HG03108 (cell line): ENCODE data around the gene CAPZA2.
"Not testable (repeated sequence)": the region's sequence is repeated elsewhere in the genome, so short reads cannot be mapped to it uniquely, and the experiment has no call there.

ENCODE experiments used
- ATAC-seq: cut with Tn5 transposase; IDR thresholded peaks from one replicate; pipeline ENCODE4 v1.9.1; 2021; ENCODE audit warnings: moderate library complexity; ENCODE audit not compliant: unreplicated experiment

CAPZA2 gene

GRCh38 chr7:116862234-116862950, at the start of gene CAPZA2:
Gene CAPZA2, plus strand, starts transcription at chr7:116862587. Its CDS starts 25 bp downstream, at chr7:116862612.
- ATAC-seq = peak; percentile 89

GRCh38 chr7:116812860-116813259, 49.5 kb upstream of the CAPZA2 start:
- ATAC-seq = no peak

GRCh38 chr7:116813371-116813770, 49.0 kb upstream of the CAPZA2 start:
- not testable (repeated sequence) for ATAC-seq

DNA sequence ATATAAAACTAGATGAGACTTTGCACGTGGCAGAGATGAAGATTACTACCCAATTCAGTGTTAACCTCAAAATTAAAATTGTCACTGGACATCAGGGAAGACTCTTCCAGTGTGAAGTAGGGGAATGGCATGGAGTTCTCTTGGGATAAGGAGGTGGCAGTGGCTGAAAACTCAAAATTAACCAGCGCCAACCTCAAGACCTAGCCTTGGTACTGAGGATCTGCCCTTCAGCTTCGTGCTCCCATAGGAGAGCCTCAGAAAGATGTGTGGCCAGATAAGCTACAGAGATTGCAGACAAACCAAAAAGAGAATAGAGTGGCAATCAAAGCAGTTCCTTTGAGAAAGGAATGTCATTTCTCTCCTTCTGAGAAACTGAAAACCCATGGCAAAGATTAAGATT, 47.3 kb upstream of the CAPZA2 start:
- ATAC-seq = no peak

GRCh38 chr7:116820149-116820548, 42.2 kb upstream of the CAPZA2 start:
- ATAC-seq = no peak

DNA sequence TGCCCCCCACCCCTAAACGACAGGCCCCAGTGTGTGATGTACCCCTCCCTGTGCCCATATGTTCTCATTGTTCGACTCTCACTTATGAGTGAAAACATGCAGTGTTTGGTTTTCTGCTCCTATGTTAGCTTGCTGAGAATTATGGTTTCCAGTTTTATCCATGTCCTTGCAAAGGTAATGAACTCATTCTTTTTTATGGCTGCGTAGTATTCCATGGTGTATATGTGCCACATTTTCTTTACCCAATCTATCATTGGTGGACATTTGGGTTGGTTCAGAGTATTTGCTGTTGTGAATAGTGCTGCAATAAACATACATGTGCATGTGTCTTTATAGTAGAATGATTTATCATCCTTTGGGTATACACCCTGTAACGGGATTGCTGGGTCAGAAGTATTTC, 40.7 kb upstream of the CAPZA2 start:
- not testable (repeated sequence) for ATAC-seq

DNA sequence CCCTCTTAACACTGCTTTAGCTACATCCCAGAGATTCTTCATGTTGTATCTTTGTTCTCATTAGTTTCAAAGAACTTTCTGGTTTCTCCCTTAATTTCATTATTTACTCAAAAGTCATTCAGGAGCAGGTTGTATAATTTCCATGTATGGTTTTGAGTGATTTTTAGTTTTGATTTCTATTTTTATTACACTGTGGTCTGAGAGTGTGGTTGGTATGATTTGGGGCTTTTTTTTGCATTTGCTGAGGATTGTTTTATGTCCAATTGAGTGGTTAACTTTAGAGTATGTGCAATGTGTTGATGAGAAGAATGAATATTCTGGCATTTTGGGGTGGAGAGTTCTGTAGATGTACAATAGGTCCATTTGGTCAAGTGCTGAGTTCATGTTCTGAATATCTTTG, 37.9 kb upstream of the CAPZA2 start:
- ATAC-seq = no peak

DNA sequence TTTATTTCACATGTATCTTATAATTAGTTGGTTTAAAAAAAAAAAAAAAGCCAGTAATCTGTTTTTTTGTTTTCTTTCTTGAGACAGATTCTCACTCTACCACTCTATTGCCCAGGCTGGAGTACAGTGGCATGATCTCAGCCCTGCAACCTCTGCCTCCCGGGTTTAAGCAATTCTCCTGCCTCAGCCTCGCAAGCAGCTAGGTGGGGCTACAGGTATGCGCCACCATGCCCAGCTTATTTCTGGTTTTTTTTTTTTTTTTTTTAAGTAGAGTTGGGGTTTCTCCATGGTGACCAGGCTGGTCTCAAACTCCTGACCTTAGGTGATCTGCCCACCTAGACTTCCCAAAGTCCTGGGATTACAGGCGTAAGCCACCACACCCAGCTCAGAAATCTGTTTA, 34.1 kb upstream of the CAPZA2 start:
- no peak for ATAC-seq

GRCh38 chr7:116829041-116829440, 33.3 kb upstream of the CAPZA2 start:
- ATAC-seq = no peak

DNA sequence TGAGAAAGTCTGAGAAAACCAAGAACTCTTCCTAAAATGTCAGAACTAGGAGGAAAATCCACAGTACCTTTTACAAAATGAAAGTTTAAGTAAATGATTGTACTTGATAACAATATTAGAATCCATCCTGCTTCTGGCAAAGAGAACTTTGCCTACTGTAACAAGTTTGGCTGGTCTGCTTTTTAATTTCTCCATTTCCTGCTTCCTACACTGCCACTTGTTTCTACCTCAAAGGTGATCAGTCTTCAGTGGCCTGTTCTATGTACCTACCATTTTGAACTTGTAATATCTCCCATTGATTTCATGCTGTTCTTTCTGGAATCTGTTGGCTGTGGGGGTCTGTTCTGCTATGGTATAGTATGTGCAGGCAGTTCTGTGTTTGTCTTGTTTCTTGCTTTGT, 32.9 kb upstream of the CAPZA2 start:
- no peak for ATAC-seq

DNA sequence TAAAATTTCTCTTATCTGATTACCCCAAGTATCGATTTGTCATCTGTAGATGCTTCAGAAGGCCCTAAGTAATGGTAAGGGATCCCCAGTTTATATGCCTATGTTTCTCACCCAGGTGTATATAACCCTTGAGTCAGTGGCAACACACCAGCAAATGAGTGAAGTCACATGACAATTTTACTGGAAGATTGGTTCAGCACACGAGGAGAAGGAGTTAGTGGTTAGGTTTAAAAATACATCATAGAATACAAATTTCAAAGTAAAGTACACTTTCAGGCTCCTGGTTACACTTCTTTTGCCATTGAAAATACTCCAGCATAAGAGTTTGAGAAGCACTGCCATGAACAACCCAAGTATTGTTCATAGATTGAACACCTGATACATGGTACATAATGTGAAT, 29.7 kb upstream of the CAPZA2 start:
- ATAC-seq = no peak

GRCh38 chr7:116834815-116835504, 27.4 kb upstream of the CAPZA2 start:
- no peak for ATAC-seq

DNA sequence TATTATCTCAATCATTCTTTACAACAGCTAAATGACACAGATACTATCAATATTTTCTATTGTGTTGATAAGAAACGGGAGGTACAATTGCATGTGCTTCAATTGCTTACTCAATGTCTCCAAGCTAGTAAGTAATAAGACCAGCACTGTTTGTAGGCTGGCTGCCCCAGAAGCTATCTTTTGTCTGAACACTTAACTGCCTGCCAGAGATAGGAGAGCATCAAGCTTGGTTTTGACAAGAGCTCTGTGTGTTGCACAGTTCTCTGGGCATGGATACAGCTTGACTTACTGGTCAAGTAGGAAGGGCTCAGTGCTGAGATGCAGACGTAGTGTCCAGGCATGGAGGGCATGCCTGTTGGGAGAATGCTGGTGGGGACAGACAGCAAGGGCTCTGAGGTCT, 26.3 kb upstream of the CAPZA2 start:
- ATAC-seq = no peak

DNA sequence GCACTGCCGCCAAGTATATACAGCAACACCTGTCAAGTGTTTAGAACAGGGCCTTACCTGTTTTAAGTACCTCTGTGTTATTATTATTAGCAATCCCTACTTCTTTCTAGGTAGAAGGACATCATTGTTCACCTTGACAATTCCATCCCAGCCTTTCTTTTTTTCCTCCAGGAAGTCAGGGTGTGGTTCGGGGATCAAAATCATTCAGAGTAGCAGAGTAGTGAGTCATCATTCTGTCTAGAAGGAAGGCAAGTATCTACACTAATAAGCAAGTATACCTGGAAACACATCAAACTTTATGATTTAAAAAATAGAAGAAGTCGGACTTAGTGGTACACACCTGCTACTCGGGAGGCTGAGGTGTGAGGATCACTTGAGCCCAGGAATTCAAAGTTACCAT, 25.5 kb upstream of the CAPZA2 start:
- ATAC-seq = no peak

- no peak for ATAC-seq
Measured at GRCh38 chr7:116837586-116837985, 24.8 kb upstream of the CAPZA2 start.

- ATAC-seq = no peak
Measured at GRCh38 chr7:116840256-116840655, 22.1 kb upstream of the CAPZA2 start.

GRCh38 chr7:116842371-116842770, 20.0 kb upstream of the CAPZA2 start:
- ATAC-seq = no peak

DNA sequence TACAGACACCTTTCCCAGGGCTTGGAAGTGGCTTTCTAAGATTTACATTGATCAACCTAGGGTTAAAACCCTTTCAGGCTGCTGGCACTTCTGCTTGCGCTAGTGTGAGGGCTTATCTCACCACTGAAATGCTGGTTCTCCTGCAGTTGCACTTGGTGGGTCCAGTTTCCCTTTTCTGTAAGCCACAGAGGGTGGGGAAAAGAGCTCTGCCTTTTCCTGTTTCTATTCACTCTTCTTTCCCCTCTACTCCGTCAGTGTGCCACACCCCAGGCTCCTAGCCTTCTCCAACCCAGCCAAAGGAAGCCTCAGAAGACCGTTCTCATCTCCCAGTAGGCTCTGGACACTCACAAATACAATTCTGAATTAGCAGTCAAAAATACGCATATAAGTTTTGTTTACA, 19.0 kb upstream of the CAPZA2 start:
- no peak for ATAC-seq

GRCh38 chr7:116851175-116851574, 11.2 kb upstream of the CAPZA2 start:
- no peak for ATAC-seq

DNA sequence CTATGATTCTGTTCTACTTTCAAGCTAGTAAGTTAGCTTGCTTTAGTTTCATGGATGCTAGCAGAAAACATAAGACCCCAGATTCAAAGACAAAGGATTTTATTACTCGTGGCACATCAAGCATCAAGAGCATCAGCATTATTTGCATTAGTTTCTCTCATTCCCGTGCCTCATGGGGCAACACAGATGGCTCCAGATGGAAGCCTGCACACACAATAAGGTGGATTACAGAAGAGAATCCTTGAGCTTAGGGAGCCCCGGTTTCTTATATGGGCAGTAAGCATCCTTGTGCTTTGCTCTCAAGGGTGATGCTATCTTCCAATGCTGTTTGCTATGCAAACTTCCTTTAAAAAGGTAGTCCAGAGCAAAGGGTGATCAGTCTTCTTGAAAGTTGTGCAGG, 10.7 kb upstream of the CAPZA2 start:
- ATAC-seq = no peak

GRCh38 chr7:116854132-116854531, 8.3 kb upstream of the CAPZA2 start:
- ATAC-seq = no peak

GRCh38 chr7:116857052-116857451, 5.3 kb upstream of the CAPZA2 start:
- ATAC-seq = no peak

- ATAC-seq = no peak
Measured at GRCh38 chr7:116859323-116859722, 3.1 kb upstream of the CAPZA2 start.
